Endothelial cell of umbilical vein (primary cell): ENCODE data around the gene MYO16. TPM values are rescaled to one million over a fixed set of nuclear protein-coding genes. Genes with fewer than 3 reads are reported as not detected.
A peak's percentile ranks its signal among the peaks of the same experiment; 100 is the strongest.

ENCODE experiments used
- BruUV-seq: library from RNA; stranded (reverse); fragments of 400-500 nt; replicated peaks from 2 replicates; lab custom pipeline; 2021; lab: Mats Ljungman, UMichigan
- CTCF ChIA-PET: fragments of 300-600, 350-600 bp; sonication (Branson Sonifier 250); formaldehyde crosslinking; loops from one replicate; lab custom pipeline; 2021; ENCODE audit warnings: antibody characterized with exemption, inconsistent platforms; lab: Charles Lee
- POLR2A ChIA-PET: fragments of 300-600, 350-600 bp; sonication (Branson Sonifier 250); formaldehyde crosslinking; loops from one replicate; lab custom pipeline; 2021; ENCODE audit warnings: antibody characterized with exemption, inconsistent platforms; lab: Charles Lee
- DNase-seq: peaks from one replicate; pipeline ENCODE4 v3.0.0-alpha.2; 2011; ENCODE audit warnings: low read depth, low spot score
- FAIRE-seq: peaks from 2 replicates; lab custom pipeline; 2011; peaks lifted over from hg19 to GRCh38; lab: Jason Lieb, UNC
- H2AFZ ChIP-seq: 2 replicates; pipeline ENCODE4 v1.6.0; 2012; ENCODE audit warnings: low read depth, low read length, control low read depth, inconsistent platforms
- H3K27ac ChIP-seq: 2 replicates; pipeline ENCODE4 v1.5.1; 2011; ENCODE audit warnings: low read depth, mild to moderate bottlenecking, control low read depth, low read length, moderate library complexity; ENCODE audit not compliant: insufficient read depth
- H3K27me3 ChIP-seq, 2 experiments: 2 replicates each; pipeline versions ENCODE4 v1.6.0 to v1.6.1; 2011; ENCODE audit warnings: low read length in 2 of 2, mixed read lengths in 1 of 2; ENCODE audit not compliant: control insufficient read depth in 2 of 2, insufficient read depth in 2 of 2
- H3K36me3 ChIP-seq, 2 experiments: 2 replicates in 1 of 2; 3 replicates in 1 of 2; pipeline ENCODE4 v1.5.1; 2011; ENCODE audit warnings: low read length in 2 of 2, mild to moderate bottlenecking in 1 of 2, moderate library complexity in 1 of 2; ENCODE audit not compliant: control insufficient read depth in 2 of 2, insufficient read depth in 2 of 2; ENCODE audit errors: extremely low read depth in 1 of 2
- H3K4me1 ChIP-seq: 3 replicates; pipeline ENCODE4 v1.5.1; 2011; ENCODE audit warnings: mild to moderate bottlenecking, low read length; ENCODE audit not compliant: control insufficient read depth, insufficient read depth; ENCODE audit errors: extremely low read depth
- H3K4me2 ChIP-seq: 2 replicates; pipeline ENCODE4 v1.6.1; 2011; ENCODE audit warnings: low read length, control low read depth, mixed read lengths; ENCODE audit not compliant: insufficient read depth
- H3K4me3 ChIP-seq, 3 experiments: fragments of 200-600 bp in 1 of 3; sonication (generic), shearing (Covaris generic) in 1 of 3; replicated peaks in 1 of 3; 2 replicates each; pipeline ENCODE4 v1.5.1; 2011 to 2016; ENCODE audit warnings: control low read depth in 3 of 3, low read length in 3 of 3, mild to moderate bottlenecking in 2 of 3, inconsistent platforms in 1 of 3, low read depth in 1 of 3, moderate library complexity in 1 of 3; ENCODE audit not compliant: insufficient read depth in 1 of 3
- H3K79me2 ChIP-seq: 2 replicates; pipeline ENCODE4 v1.6.0; 2012; ENCODE audit warnings: low read length, inconsistent platforms; ENCODE audit not compliant: control insufficient read depth, insufficient read depth
- H3K9ac ChIP-seq: replicated peaks from 2 replicates; pipeline ENCODE3; 2011; ENCODE audit warnings: low read length, control low read depth; ENCODE audit not compliant: insufficient read depth; ENCODE audit errors: extremely low read depth
- H3K9me1 ChIP-seq: replicated peaks from 3 replicates; pipeline ENCODE4 v1.6.0; 2011; ENCODE audit warnings: mild to moderate bottlenecking, low read length; ENCODE audit not compliant: control insufficient read depth, insufficient read depth; ENCODE audit errors: extremely low read depth
- H3K9me3 ChIP-seq: replicated peaks from 2 replicates; pipeline ENCODE4 v1.5.1; 2012; ENCODE audit warnings: low read length, inconsistent platforms; ENCODE audit not compliant: control insufficient read depth, insufficient read depth
- H4K20me1 ChIP-seq: replicated peaks from 2 replicates; pipeline ENCODE3; 2011; ENCODE audit warnings: mild to moderate bottlenecking, low read length; ENCODE audit not compliant: control insufficient read depth, insufficient read depth; ENCODE audit errors: extremely low read depth
- EZH2 ChIP-seq: IDR thresholded peaks from 2 replicates; pipeline ENCODE4 v1.6.1; 2012; ENCODE audit warnings: borderline replicate concordance, low read depth, mild to moderate bottlenecking, moderate library complexity, low read length, inconsistent platforms; ENCODE audit not compliant: severe bottlenecking
- FOS ChIP-seq: IDR thresholded peaks from 2 replicates; pipeline ENCODE4 v1.6.1; 2011; ENCODE audit warnings: mild to moderate bottlenecking, low read length, moderate library complexity, borderline replicate concordance; ENCODE audit not compliant: insufficient read depth
- GATA2 ChIP-seq: IDR thresholded peaks from 2 replicates; pipeline ENCODE4 v1.7.0; 2011; ENCODE audit warnings: low read depth, mild to moderate bottlenecking, moderate library complexity, mixed read lengths, low read length; ENCODE audit not compliant: insufficient read length, insufficient read depth
- JUN ChIP-seq: IDR thresholded peaks from 2 replicates; pipeline ENCODE4 v1.6.1; 2011; ENCODE audit warnings: borderline replicate concordance, low read depth; ENCODE audit not compliant: insufficient read length, insufficient read depth
- MYC ChIP-seq: IDR thresholded peaks from one replicate; pipeline ENCODE4 v1.6.1; 2011; ENCODE audit warnings: mild to moderate bottlenecking, low read depth, low read length
- POLR2A ChIP-seq: IDR thresholded peaks from 2 replicates; pipeline ENCODE4 v1.6.1; 2012; ENCODE audit warnings: low read depth, mild to moderate bottlenecking, control low read depth, low read length
- POLR2AphosphoS5 ChIP-seq: IDR thresholded peaks from 2 replicates; pipeline ENCODE4 v1.6.1; 2012; ENCODE audit warnings: low read depth, mild to moderate bottlenecking, control low read depth, low read length, moderate library complexity; ENCODE audit not compliant: insufficient read depth
- dilution Hi-C: fragments of 300-500 bp; cut with MboI; formaldehyde crosslinking; loops from one replicate; pipeline ENCODE4 v1.15.0; 2019; ENCODE audit warnings: low sequenced_read_pairs; ENCODE audit not compliant: extremely low pct_ligation_motif_present
- intact Hi-C: fragments of 100-400 bp; cut with micrococcal nuclease; formaldehyde crosslinking; loops from one replicate; pipeline ENCODE4 v1.10.0; 2022
- polyA plus RNA-seq, 4 experiments: library from polyadenylated mRNA; depleted of rRNA in 3 of 4; stranded (reverse) in 3 of 4; unstranded in 1 of 4; fragments of >200 nt; gene quantifications; 2 replicates each; pipeline versions ENCODE4 v1.2.1 to v1.2.3, GENCODE V29; 2011 to 2012; ENCODE audit warnings: missing spikeins in 1 of 4
- total RNA-seq: library from RNA; stranded (reverse); gene quantifications from 2 replicates; pipeline ENCODE4 v1.2.3, GENCODE V29; 2021
- TF ChIP-seq, protein P1 (sequence below): IDR thresholded peaks from 2 replicates; pipeline ENCODE4 v1.6.1; 2011; ENCODE audit not compliant: insufficient read depth, insufficient read length
- TF ChIP-seq, protein P2 (sequence below), 2 donors: IDR thresholded peaks; 1 replicate in 1 of 2; 2 replicates in 1 of 2; pipeline ENCODE4 v1.5.1; 2011; ENCODE audit warnings: low read length in 2 of 2, mild to moderate bottlenecking in 2 of 2, moderate library complexity in 2 of 2, control low read depth in 1 of 2, inconsistent platforms in 1 of 2, low read depth in 1 of 2; ENCODE audit not compliant: insufficient read depth in 1 of 2; ENCODE audit errors: extremely low read depth in 1 of 2

MYO16 gene
- total and polyA plus RNA-seq, 2 donors (not counting 3 experiments of a cell fraction or from before 2014, with no cell fraction given): 0.03 to 0.04 TPM

GRCh38 chr13:108902405-108903155 is 273.2 kb downstream of the MYO16 start:
- H3K79me2 ChIP-seq: no peaks in the 10 kb centered on the region
- no peak overlapping the region for H3K4me2 ChIP-seq
- H3K4me3 ChIP-seq: no peak overlapping the region
- no peak overlapping the region for H3K27ac ChIP-seq
- CTCF ChIA-PET: interaction anchor here (1.2 to 2.0 kb wide), 3 partner anchors 7 to 13 kb away, joined by 3 to 15 read pairs (median 7); no protein-coding TSS in a partner anchor
- no TSS peak for BruUV-seq
- peak; percentile 82 for DNase-seq
- dilution Hi-C loops (no loop called here), intact Hi-C loops (no loop called here)
- H4K20me1 ChIP-seq: no peaks in the 10 kb centered on the region
- no peak overlapping the region for H2AFZ ChIP-seq
- no peaks in the 10 kb centered on the region for H3K9me3 ChIP-seq
- peaks cover 0 to 1% of the 10 kb centered on the region in 2 experiments for H3K27me3 ChIP-seq
- FAIRE-seq: no peak
- no peaks in the 10 kb centered on the region for H3K9me1 ChIP-seq
- POLR2A ChIA-PET: no interaction called here
- peak; percentile 37 for TF ChIP-seq GATA2
- peak; percentile 9 for TF ChIP-seq JUN
- TF ChIP-seq POLR2AphosphoS5: no peak
- TF ChIP-seq EZH2: no peak
- no peak for TF ChIP-seq POLR2A
- TF ChIP-seq, protein P1, sequence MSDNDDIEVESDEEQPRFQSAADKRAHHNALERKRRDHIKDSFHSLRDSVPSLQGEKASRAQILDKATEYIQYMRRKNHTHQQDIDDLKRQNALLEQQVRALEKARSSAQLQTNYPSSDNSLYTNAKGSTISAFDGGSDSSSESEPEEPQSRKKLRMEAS: no peak
- TF ChIP-seq MYC: no peak
- peak; percentile 14 for TF ChIP-seq FOS
- TF ChIP-seq, protein P2, sequence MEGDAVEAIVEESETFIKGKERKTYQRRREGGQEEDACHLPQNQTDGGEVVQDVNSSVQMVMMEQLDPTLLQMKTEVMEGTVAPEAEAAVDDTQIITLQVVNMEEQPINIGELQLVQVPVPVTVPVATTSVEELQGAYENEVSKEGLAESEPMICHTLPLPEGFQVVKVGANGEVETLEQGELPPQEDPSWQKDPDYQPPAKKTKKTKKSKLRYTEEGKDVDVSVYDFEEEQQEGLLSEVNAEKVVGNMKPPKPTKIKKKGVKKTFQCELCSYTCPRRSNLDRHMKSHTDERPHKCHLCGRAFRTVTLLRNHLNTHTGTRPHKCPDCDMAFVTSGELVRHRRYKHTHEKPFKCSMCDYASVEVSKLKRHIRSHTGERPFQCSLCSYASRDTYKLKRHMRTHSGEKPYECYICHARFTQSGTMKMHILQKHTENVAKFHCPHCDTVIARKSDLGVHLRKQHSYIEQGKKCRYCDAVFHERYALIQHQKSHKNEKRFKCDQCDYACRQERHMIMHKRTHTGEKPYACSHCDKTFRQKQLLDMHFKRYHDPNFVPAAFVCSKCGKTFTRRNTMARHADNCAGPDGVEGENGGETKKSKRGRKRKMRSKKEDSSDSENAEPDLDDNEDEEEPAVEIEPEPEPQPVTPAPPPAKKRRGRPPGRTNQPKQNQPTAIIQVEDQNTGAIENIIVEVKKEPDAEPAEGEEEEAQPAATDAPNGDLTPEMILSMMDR (IDR thresholded peaks at IDR 0.05; ENCODE audit: extremely low read depth in 1 of 2, insufficient read depth in 1 of 2, low read depth in 1 of 2, low read length in 2 of 2): no peak
- H3K9ac ChIP-seq: no peak overlapping the region
- H3K36me3 ChIP-seq: no peaks in the 10 kb centered on the region
- H3K4me1 ChIP-seq: peaks cover 7% of the 10 kb centered on the region
